Endodermal cell (in vitro differentiated cells): ENCODE results near the gene PODXL2. TPM values are rescaled to one million over a fixed set of nuclear protein-coding genes. Genes with fewer than 3 reads are reported as not detected.

Source experiments
- DNase-seq: peaks from one replicate; pipeline ENCODE4 v3.0.0-alpha.2; 2017
- H3K27ac ChIP-seq: 2 replicates; pipeline ENCODE4 v1.5.1; 2013; ENCODE audit warnings: mild to moderate bottlenecking, low read depth, low read length, moderate library complexity
- H3K27me3 ChIP-seq: 2 replicates; pipeline ENCODE4 v1.6.1; 2013; ENCODE audit warnings: mild to moderate bottlenecking, low read length, moderate library complexity; ENCODE audit not compliant: insufficient read depth, control insufficient read depth, poor library complexity, severe bottlenecking
- H3K36me3 ChIP-seq: 2 replicates; pipeline ENCODE4 v1.7.0; 2013; ENCODE audit warnings: mild to moderate bottlenecking, low read length, moderate library complexity; ENCODE audit not compliant: control insufficient read depth, insufficient read depth
- H3K4me1 ChIP-seq: one replicate; pipeline ENCODE4 v1.7.0; 2013; ENCODE audit warnings: low read length; ENCODE audit not compliant: control insufficient read depth, insufficient read depth
- H3K4me3 ChIP-seq: 2 replicates; pipeline ENCODE4 v1.5.1; 2013; ENCODE audit warnings: mild to moderate bottlenecking, low read length, moderate library complexity
- H3K9ac ChIP-seq: 2 replicates; pipeline ENCODE4 v1.6.1; 2013; ENCODE audit warnings: mild to moderate bottlenecking, low read length, moderate library complexity; ENCODE audit not compliant: poor library complexity, severe bottlenecking; ENCODE audit errors: extremely low read depth
- H3K9me3 ChIP-seq: 2 replicates; pipeline ENCODE4 v1.6.1; 2013; ENCODE audit warnings: mild to moderate bottlenecking, low read length, moderate library complexity; ENCODE audit not compliant: control insufficient read depth
- H3K27ac Mint-ChIP-seq: 2 replicates; pipeline ENCODE4 v1.8.0; 2020; ENCODE audit warnings: mixed read lengths
- H3K27me3 Mint-ChIP-seq: 2 replicates; pipeline ENCODE4 v1.8.0; 2021; ENCODE audit warnings: mild to moderate bottlenecking, mixed read lengths; ENCODE audit not compliant: insufficient read depth
- H3K36me3 Mint-ChIP-seq: 2 replicates; pipeline ENCODE4 v1.8.0; 2020; ENCODE audit warnings: low read depth, mixed read lengths
- H3K4me1 Mint-ChIP-seq: 2 replicates; pipeline ENCODE4 v1.8.0; 2020; ENCODE audit warnings: mixed read lengths
- H3K4me3 Mint-ChIP-seq: 2 replicates; pipeline ENCODE4 v1.8.0; 2020; ENCODE audit warnings: mild to moderate bottlenecking, moderate library complexity, mixed read lengths
- H3K9me3 Mint-ChIP-seq: 2 replicates; pipeline ENCODE4 v1.8.0; 2020; ENCODE audit warnings: mild to moderate bottlenecking, mixed read lengths
- CTCF ChIP-seq: fragments of 200-600 bp; sonication (generic); conservative IDR thresholded peaks from 2 replicates; pipeline ENCODE4 v1.5.0; 2021; ENCODE audit warnings: antibody characterized with exemption, mild to moderate bottlenecking
- WGBS, 2 experiments: methylation state at CpG; one replicate each; pipeline versions ENCODE4 v1.1.5 to v1.1.7; 2013; ENCODE audit warnings: missing lambda C conversion rate in 2 of 2, mixed read lengths in 1 of 2; ENCODE audit not compliant: insufficient coverage in 1 of 2, insufficient read length in 1 of 2; 5-methylcytosine and 5-hydroxymethylcytosine counted together
- total RNA-seq, 2 donors: library from RNA; stranded (reverse); fragmentation: NEBNext Ultra II Directional in 1 of 2; extraction: Animal tissue kit (Norgen Biotek cat#: 25700) in 1 of 2; gene quantifications; 2 replicates in 1 of 2; 3 replicates in 1 of 2; pipeline ENCODE4 v1.2.1, GENCODE V29; 2021

The PODXL2 gene
- total RNA-seq, 2 donors from 2014 or later, result 11.8 to 16.5 TPM

DNA sequence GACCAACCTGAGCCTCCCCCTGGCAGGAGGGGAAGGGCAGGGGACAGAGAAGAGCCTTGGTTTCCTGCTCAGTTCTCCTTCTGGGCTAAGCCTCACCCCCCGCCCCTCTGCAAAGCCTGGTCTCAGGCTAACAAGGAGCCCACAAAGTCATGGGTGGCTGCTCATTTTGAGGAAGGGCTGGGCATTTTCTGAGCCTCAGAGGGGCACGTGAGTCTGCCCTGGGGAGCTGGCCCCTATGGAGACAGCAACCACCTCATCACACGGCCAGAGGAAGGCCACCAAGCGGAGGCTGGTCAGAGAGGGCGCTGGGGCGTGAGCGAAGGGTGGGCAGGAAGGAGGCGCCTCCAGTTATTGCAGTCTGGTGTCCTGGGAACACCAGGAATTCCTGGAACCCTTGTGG, 62.5 kb downstream of the PODXL2 start:
- Histone ChIP-seq H3K4me1 (peaks cover 7% of the 10 kb centered on the region), H3K27me3 (no peaks in the 10 kb centered on the region), H3K4me3 (no peak overlapping the region), H3K9me3 (no peaks in the 10 kb centered on the region), H3K9ac (no peak overlapping the region), H3K36me3 (no peaks in the 10 kb centered on the region), H3K27ac (no peak overlapping the region)
- Mint-ChIP-seq H3K9me3 (no peaks in the 10 kb centered on the region), H3K36me3 (no peaks in the 10 kb centered on the region), H3K4me1 (peaks cover 5% of the 10 kb centered on the region), H3K27me3 (no peaks in the 10 kb centered on the region), H3K27ac (no peak overlapping the region), H3K4me3 (no peak overlapping the region)
- WGBS, 2 experiments, result 96 to 98% methylated on average over 8 of the region's 8 CpGs
- TF ChIP-seq CTCF, result no peak
- DNase-seq, result no peak

- DNase-seq, result no peak
- H3K27ac ChIP-seq, result no peak overlapping the region
- peaks cover 7% of the 10 kb centered on the region for H3K4me1 ChIP-seq
- Mint-ChIP-seq H3K9me3 (no peaks in the 10 kb centered on the region), H3K4me1 (peaks cover 5% of the 10 kb centered on the region), H3K27ac (no peak overlapping the region), H3K4me3 (no peak overlapping the region), H3K27me3 (no peaks in the 10 kb centered on the region), H3K36me3 (no peaks in the 10 kb centered on the region)
- no peak overlapping the region for H3K9ac ChIP-seq
- H3K9me3 ChIP-seq, result no peaks in the 10 kb centered on the region
- no peaks in the 10 kb centered on the region for H3K27me3 ChIP-seq
- no peaks in the 10 kb centered on the region for H3K36me3 ChIP-seq
- H3K4me3 ChIP-seq, result no peak overlapping the region
- WGBS, 2 experiments, result 91 to 93% methylated on average over 6 of the region's 6 CpGs
- no peak for TF ChIP-seq CTCF
These were observed 63.0 kb downstream of the PODXL2 start for GRCh38 chr3:127691974-127692373.

- Histone ChIP-seq H3K4me3 (no peak overlapping the region), H3K27me3 (no peaks in the 10 kb centered on the region), H3K36me3 (no peaks in the 10 kb centered on the region), H3K4me1 (peaks cover 7% of the 10 kb centered on the region), H3K9me3 (no peaks in the 10 kb centered on the region), H3K27ac (no peak overlapping the region), H3K9ac (no peak overlapping the region)
- H3K27ac Mint-ChIP-seq, result no peak overlapping the region
- no peak overlapping the region for H3K4me3 Mint-ChIP-seq
- H3K36me3 Mint-ChIP-seq, result no peaks in the 10 kb centered on the region
- no peaks in the 10 kb centered on the region for H3K27me3 Mint-ChIP-seq
- no peak for TF ChIP-seq CTCF
- WGBS, 2 experiments, result 86 to 89% methylated on average over 19 to 21 of the region's 21 CpGs
- DNase-seq, result no peak
- no peaks in the 10 kb centered on the region for H3K9me3 Mint-ChIP-seq
- H3K4me1 Mint-ChIP-seq, result peaks cover 5% of the 10 kb centered on the region
These were observed 63.7 kb downstream of the PODXL2 start for GRCh38 chr3:127692501-127693335.
